HEK293 (cell line): ENCODE results near the gene SPEF1.

Experiments
- CTCF ChIA-PET: fragments of 350-600 bp; formaldehyde crosslinking; extraction: SDS; loops from one replicate; lab custom pipeline; 2021; ENCODE audit warnings: antibody characterized with exemption; lab: Yijun Ruan, JAX
- POLR2A ChIA-PET: fragments of 300-600 bp; formaldehyde crosslinking; extraction: SDS; loops from one replicate; lab custom pipeline; 2020; ENCODE audit warnings: antibody characterized with exemption, inconsistent platforms; lab: Yijun Ruan, JAX
- H3K27ac ChIP-seq: fragments of 200-500 bp; sonication (Bioruptor generic); 2 replicates; pipeline ENCODE4 v1.5.1; 2014; ENCODE audit warnings: low read depth, low read length, control low read depth, inconsistent platforms; ENCODE audit errors: extremely low read depth
- H3K36me3 ChIP-seq, 2 experiments: fragments of 200-500 bp in 1 of 2; sonication (Bioruptor generic) in 1 of 2; 1 replicate in 1 of 2; 2 replicates in 1 of 2; pipeline ENCODE4 v1.5.1; 2014 to 2017; ENCODE audit warnings: inconsistent platforms in 2 of 2, low read length in 2 of 2; ENCODE audit not compliant: control insufficient read depth in 2 of 2, insufficient read depth in 1 of 2
- H3K4me1 ChIP-seq: fragments of 200-500 bp; sonication (Bioruptor generic); 2 replicates; pipeline ENCODE4 v1.5.1; 2014; ENCODE audit warnings: mild to moderate bottlenecking, low read length, inconsistent platforms; ENCODE audit not compliant: control insufficient read depth, insufficient read depth
- H3K4me3 ChIP-seq: 2 replicates; pipeline ENCODE4 v1.5.1; 2011; ENCODE audit warnings: low read depth, mild to moderate bottlenecking, control low read depth, low read length, moderate library complexity
- H3K9me3 ChIP-seq: fragments of 200-500 bp; sonication (Bioruptor generic); 2 replicates; pipeline ENCODE4 v1.5.1; 2014; ENCODE audit warnings: low read depth, low read length, inconsistent platforms; ENCODE audit not compliant: control insufficient read depth, insufficient read depth
- ATF2 ChIP-seq: fragments of 450-650 bp; formaldehyde crosslinking; IDR thresholded peaks from 2 replicates; pipeline ENCODE4 v1.5.1; 2016; ENCODE audit warnings: missing biosample characterization, missing genetic modification characterization, low read depth
- GLIS1 ChIP-seq: fragments of 450-650 bp; formaldehyde crosslinking; IDR thresholded peaks from 2 replicates; pipeline ENCODE4 v1.5.1; 2016; ENCODE audit warnings: missing biosample characterization, missing genetic modification characterization
- GLIS2 ChIP-seq: fragments of 450-650 bp; formaldehyde crosslinking; IDR thresholded peaks from 2 replicates; pipeline ENCODE4 v1.5.1; 2016; ENCODE audit warnings: missing biosample characterization, missing genetic modification characterization
- HIC1 ChIP-seq: fragments of 450-650 bp; formaldehyde crosslinking; IDR thresholded peaks from 2 replicates; pipeline ENCODE4 v1.5.1; 2016; ENCODE audit warnings: missing biosample characterization, missing genetic modification characterization
- IKZF3 ChIP-seq: fragments of 450-650 bp; IDR thresholded peaks from 2 replicates; pipeline ENCODE4 v1.5.0; 2018; ENCODE audit warnings: missing biosample characterization, mild to moderate bottlenecking, missing genetic modification characterization, moderate library complexity
- OSR2 ChIP-seq: fragments of 450-650 bp; formaldehyde crosslinking; IDR thresholded peaks from 2 replicates; pipeline ENCODE4 v1.5.1; 2016; ENCODE audit warnings: missing biosample characterization, missing genetic modification characterization
- REST ChIP-seq: fragments of 450-650 bp; formaldehyde crosslinking; IDR thresholded peaks from 2 replicates; pipeline ENCODE4 v1.5.1; 2016; ENCODE audit warnings: missing biosample characterization, missing genetic modification characterization
- ZFP41 ChIP-seq: fragments of 450-650 bp; formaldehyde crosslinking; IDR thresholded peaks from 2 replicates; pipeline ENCODE4 v1.5.1; 2016; ENCODE audit warnings: missing biosample characterization, missing genetic modification characterization, borderline replicate concordance
- ZNF10 ChIP-seq: fragments of 450-650 bp; formaldehyde crosslinking; IDR thresholded peaks from 2 replicates; pipeline ENCODE4 v1.5.1; 2017; ENCODE audit warnings: missing biosample characterization, missing genetic modification characterization
- ZNF341 ChIP-seq: fragments of 450-650 bp; formaldehyde crosslinking; IDR thresholded peaks from 2 replicates; pipeline ENCODE4; 2016; ENCODE audit warnings: low read depth, missing biosample characterization, missing genetic modification characterization
- ZNF600 ChIP-seq: fragments of 450-650 bp; formaldehyde crosslinking; IDR thresholded peaks from 2 replicates; pipeline ENCODE4 v1.5.1; 2016; ENCODE audit warnings: missing biosample characterization, missing genetic modification characterization
- ZNF76 ChIP-seq: fragments of 450-650 bp; formaldehyde crosslinking; IDR thresholded peaks from 2 replicates; pipeline ENCODE4; 2016; ENCODE audit warnings: low read depth, missing biosample characterization, missing genetic modification characterization, borderline replicate concordance

SPEF1 gene

GRCh38 chr20:3784216-3784853 is 3.1 kb upstream of the SPEF1 start:
- peaks cover 0 to 21% of the 10 kb centered on the region in 2 experiments; a peak in 2 of 3 replicates for H3K36me3 ChIP-seq
- H3K4me3 ChIP-seq, result no peak overlapping the region
- H3K27ac ChIP-seq, result 0 out of 2 replicates have a peak overlapping the region, but pooled peaks have one; percentile 24
- POLR2A ChIA-PET, result interaction anchor here (0.6 to 3.9 kb wide), 3 partner anchors 30 to 75 kb away, joined by 3 to 30 read pairs (median 6); partner anchors contain the start of gene AP5S1
- no peaks in the 10 kb centered on the region for H3K9me3 ChIP-seq
- peaks cover 17% of the 10 kb centered on the region; the same call in 1 of the 2 replicates for H3K4me1 ChIP-seq
- TF ChIP-seq ZNF600 (tag by site-specific recombination) (peak; percentile 58; the same call in 1 of the 2 replicates), ZNF10 (no peak), ATF2 (tag by site-specific recombination) (no peak), HIC1 (peak; percentile 67), ZNF76 (tag by site-specific recombination) (no peak), REST (tag by site-specific recombination) (peak; percentile 78), OSR2 (tag by site-specific recombination) (no peak), IKZF3 (no peak), GLIS2 (peak; percentile 37; the same call in 1 of the 2 replicates)
- CTCF ChIA-PET, result interaction anchor here (0.6 to 10.3 kb wide), 5 partner anchors 10 to 132 kb away, joined by 3 to 142 read pairs (median 4); partner anchors contain the start of gene AP5S1

- Histone ChIP-seq H3K27ac (0 out of 2 replicates have a peak overlapping the region, but pooled peaks have one; percentile 24), H3K9me3 (no peaks in the 10 kb centered on the region), H3K36me3 (peaks cover 0 to 21% of the 10 kb centered on the region in 2 experiments; a peak in 2 of 3 replicates), H3K4me3 (no peak overlapping the region), H3K4me1 (peaks cover 15% of the 10 kb centered on the region; the same call in 1 of the 2 replicates)
- TF ChIP-seq GLIS1 (tag by site-specific recombination) (peak; percentile 28; the same call in 1 of the 2 replicates), ZNF341 (tag by site-specific recombination) (0 out of 2 replicates have a peak, but pooled peaks have one; percentile 10), ZFP41 (no peak)
- CTCF ChIA-PET, result interaction anchor here (0.6 to 10.3 kb wide), 6 partner anchors 15 to 133 kb away, joined by 3 to 142 read pairs (median 4); partner anchors contain the start of gene AP5S1
- POLR2A ChIA-PET, result interaction anchor here (0.6 to 3.3 kb wide), 3 partner anchors 16 to 75 kb away, joined by 3 to 33 read pairs (median 6); partner anchors contain the start of gene ADISSP
Observed at GRCh38 chr20:3783511-3784195, 2.4 kb upstream of the SPEF1 start.
